H1 (cell line): ENCODE measurements around the gene SIDT1. TPM values are rescaled to one million over a fixed set of nuclear protein-coding genes. Genes with fewer than 3 reads are reported as not detected.

Source experiments
- CTCF ChIA-PET: fragments of 300-600 bp; sonication (Branson Sonifier 250); formaldehyde crosslinking; loops from one replicate; lab custom pipeline; 2021; ENCODE audit not compliant: partially characterized antibody; lab: Charles Lee
- POLR2A ChIA-PET: fragments of 300-600 bp; sonication (Branson Sonifier 250); formaldehyde crosslinking; loops from one replicate; lab custom pipeline; 2021; ENCODE audit warnings: inconsistent platforms; ENCODE audit not compliant: partially characterized antibody; lab: Charles Lee
- DNase-seq, 2 experiments: peaks; one replicate each; pipeline versions ENCODE4 v3.0.0 to v3.0.0-alpha.2; 2010 to 2022; ENCODE audit warnings: low spot score in 2 of 2, low read depth in 1 of 2, mixed read lengths in 1 of 2
- FAIRE-seq: peaks from 2 replicates; lab custom pipeline; 2011; peaks lifted over from hg19 to GRCh38; lab: Jason Lieb, UNC
- H2AFZ ChIP-seq: 2 replicates; pipeline ENCODE4 v1.8.1; 2012; ENCODE audit warnings: low read length, inconsistent platforms
- H2AK5ac ChIP-seq: 2 replicates; pipeline ENCODE4 v1.6.1; 2013; ENCODE audit warnings: low read depth, low read length
- H2BK120ac ChIP-seq: replicated peaks from 2 replicates; pipeline ENCODE3; 2013; ENCODE audit warnings: low read depth, low read length, inconsistent platforms
- H2BK12ac ChIP-seq: 2 replicates; pipeline ENCODE4 v1.6.1; 2013; ENCODE audit warnings: low read depth, low read length
- H2BK15ac ChIP-seq: 2 replicates; pipeline ENCODE4 v1.6.1; 2013; ENCODE audit warnings: low read length
- H2BK20ac ChIP-seq: 2 replicates; pipeline ENCODE4 v1.6.1; 2013; ENCODE audit warnings: low read length
- H2BK5ac ChIP-seq: 2 replicates; pipeline ENCODE4 v1.6.1; 2013; ENCODE audit warnings: low read depth, low read length
- H3K14ac ChIP-seq: 2 replicates; pipeline ENCODE4 v1.6.1; 2013; ENCODE audit warnings: inconsistent platforms; ENCODE audit not compliant: insufficient read length
- H3K18ac ChIP-seq: 2 replicates; pipeline ENCODE4 v1.6.1; 2013; ENCODE audit warnings: low read length; ENCODE audit errors: extremely low read depth
- H3K23ac ChIP-seq: 2 replicates; pipeline ENCODE4 v1.6.1; 2013; ENCODE audit warnings: inconsistent platforms; ENCODE audit not compliant: insufficient read length
- H3K23me2 ChIP-seq: 2 replicates; pipeline ENCODE4 v1.6.1; 2013; ENCODE audit warnings: low read depth, low read length
- H3K27ac ChIP-seq: 2 replicates; pipeline ENCODE4 v1.6.1; 2011; ENCODE audit warnings: low read depth, low read length, inconsistent platforms
- H3K27me3 ChIP-seq, 4 experiments: replicated peaks in 1 of 4; 1 replicate in 1 of 4; 2 replicates in 3 of 4; pipeline versions ENCODE4 v1.6.1 to v1.8.1; 2011 to 2013; ENCODE audit warnings: low read length in 3 of 4, mild to moderate bottlenecking in 3 of 4, inconsistent platforms in 2 of 4, mixed read lengths in 2 of 4, moderate library complexity in 1 of 4; ENCODE audit not compliant: control insufficient read depth in 3 of 4, insufficient read depth in 3 of 4; ENCODE audit errors: extremely low read depth in 1 of 4
- H3K36me3 ChIP-seq, 4 experiments: 2 replicates each; pipeline versions ENCODE4 v1.6.1 to v1.8.1; 2011 to 2013; ENCODE audit warnings: mild to moderate bottlenecking in 4 of 4, low read length in 3 of 4, moderate library complexity in 2 of 4, control low read depth in 1 of 4, inconsistent platforms in 1 of 4; ENCODE audit not compliant: insufficient read depth in 4 of 4, control insufficient read depth in 2 of 4
- H3K4ac ChIP-seq: replicated peaks from 2 replicates; pipeline ENCODE3; 2013; ENCODE audit warnings: low read length, low read depth, mixed read lengths, inconsistent platforms; ENCODE audit not compliant: insufficient read length
- H3K4me1 ChIP-seq, 4 experiments: replicated peaks in 1 of 4; 1 replicate in 1 of 4; 2 replicates in 3 of 4; pipeline versions ENCODE4 v1.6.1 to v1.8.1; 2011 to 2013; ENCODE audit warnings: low read length in 3 of 4, inconsistent platforms in 2 of 4, mixed read lengths in 1 of 4; ENCODE audit not compliant: insufficient read depth in 4 of 4, control insufficient read depth in 3 of 4
- H3K4me2 ChIP-seq, 2 experiments: 2 replicates each; pipeline versions ENCODE4 v1.6.1 to v1.8.1; 2011 to 2013; ENCODE audit warnings: low read depth in 2 of 2, low read length in 2 of 2, control low read depth in 1 of 2, inconsistent platforms in 1 of 2, mild to moderate bottlenecking in 1 of 2; ENCODE audit not compliant: insufficient read depth in 1 of 2
- H3K4me3 ChIP-seq, 4 experiments: fragments of 200-600, 300-600 bp in 1 of 4; sonication (generic), shearing (Covaris generic), sonication (Bioruptor Twin) in 1 of 4; 2 replicates each; pipeline versions ENCODE4 v1.5.1 to v1.8.1; 2011 to 2016; ENCODE audit warnings: low read length in 4 of 4, low read depth in 3 of 4, control low read depth in 2 of 4, inconsistent platforms in 2 of 4, mild to moderate bottlenecking in 2 of 4, mixed read lengths in 1 of 4, moderate library complexity in 1 of 4; ENCODE audit not compliant: insufficient read depth in 2 of 4; ENCODE audit errors: extremely low read depth in 1 of 4
- H3K56ac ChIP-seq: replicated peaks from 2 replicates; pipeline ENCODE3; 2013; ENCODE audit warnings: low read depth, mild to moderate bottlenecking, mixed read lengths, low read length, inconsistent platforms; ENCODE audit not compliant: insufficient read length
- H3K79me1 ChIP-seq: 2 replicates; pipeline ENCODE4 v1.6.1; 2013; ENCODE audit warnings: low read depth, low read length, control low read depth
- H3K79me2 ChIP-seq, 2 experiments: 2 replicates each; pipeline versions ENCODE4 v1.6.1 to v1.8.1; 2012 to 2013; ENCODE audit warnings: low read length in 2 of 2, mild to moderate bottlenecking in 2 of 2, inconsistent platforms in 1 of 2; ENCODE audit not compliant: insufficient read depth in 2 of 2, control insufficient read depth in 1 of 2
- H3K9ac ChIP-seq, 4 experiments: replicated peaks in 1 of 4; 1 replicate in 1 of 4; 2 replicates in 3 of 4; pipeline versions ENCODE4 v1.6.1 to v1.8.1; 2011 to 2013; ENCODE audit warnings: low read depth in 3 of 4, low read length in 3 of 4, control low read depth in 2 of 4, mild to moderate bottlenecking in 2 of 4, moderate library complexity in 2 of 4, inconsistent platforms in 1 of 4; ENCODE audit errors: extremely low read depth in 1 of 4
- H3K9me3 ChIP-seq, 2 experiments: 2 replicates each; pipeline versions ENCODE4 v1.6.1 to v1.8.1; 2012 to 2013; ENCODE audit warnings: mild to moderate bottlenecking in 2 of 2, moderate library complexity in 2 of 2, control low read depth in 1 of 2, inconsistent platforms in 1 of 2, low read depth in 1 of 2, low read length in 1 of 2, mixed read lengths in 1 of 2; ENCODE audit not compliant: insufficient read depth in 2 of 2
- H4K20me1 ChIP-seq, 2 experiments: replicated peaks in 1 of 2; 2 replicates each; pipeline versions ENCODE3 to v1.8.1; 2011 to 2013; ENCODE audit warnings: inconsistent platforms in 2 of 2, low read length in 2 of 2, mild to moderate bottlenecking in 1 of 2; ENCODE audit not compliant: insufficient read depth in 2 of 2, control insufficient read depth in 1 of 2
- H4K5ac ChIP-seq: 2 replicates; pipeline ENCODE4 v1.6.1; 2013; ENCODE audit warnings: low read length, low read depth, mixed read lengths, inconsistent platforms; ENCODE audit not compliant: insufficient read length
- H4K8ac ChIP-seq: 2 replicates; pipeline ENCODE4 v1.8.0; 2013; ENCODE audit warnings: mild to moderate bottlenecking, moderate library complexity, low read length, inconsistent platforms; ENCODE audit not compliant: insufficient read depth; ENCODE audit errors: extremely low read depth
- H4K91ac ChIP-seq: replicated peaks from 2 replicates; pipeline ENCODE3; 2013; ENCODE audit warnings: low read length, mixed read lengths, inconsistent platforms; ENCODE audit not compliant: insufficient read length
- USF2 ChIP-seq: IDR thresholded peaks from 2 replicates; pipeline ENCODE4 v1.6.1; 2011; ENCODE audit warnings: low read length, improper control_type of control experiment
- ZNF274 ChIP-seq: IDR thresholded peaks from 2 replicates; pipeline ENCODE4 v1.7.0; 2012; ENCODE audit warnings: low read length, borderline replicate concordance; ENCODE audit errors: extremely low read depth
- WGBS, 2 experiments: shearing (Covaris generic) in 1 of 2; methylation state at CpG; one replicate each; pipeline versions ENCODE4 v1.1.6 to v1.1.7; 2013 to 2015; ENCODE audit warnings: low lambda C conversion rate in 2 of 2, mixed read lengths in 2 of 2, inconsistent platforms in 1 of 2, low coverage in 1 of 2, missing lambda C conversion rate in 1 of 2; ENCODE audit not compliant: insufficient replicate concordance in 2 of 2, insufficient coverage in 1 of 2, insufficient read length in 1 of 2; ENCODE audit errors: extremely low coverage in 1 of 2, missing lambda C conversion rate in 1 of 2; 5-methylcytosine and 5-hydroxymethylcytosine counted together
- polyA plus RNA-seq, 7 experiments: library from polyadenylated mRNA; depleted of rRNA in 3 of 7; stranded (reverse) in 5 of 7; unstranded in 2 of 7; fragments of >200 nt in 5 of 7; fragments of 200-250 nt in 2 of 7; gene quantifications; 1 replicate in 5 of 7; 2 replicates in 1 of 7; 4 replicates in 1 of 7; pipeline versions ENCODE4 v1.2.1 to v1.2.3, GENCODE V29; 2011 to 2013; ENCODE audit warnings: missing spikeins in 2 of 7, mixed read lengths in 2 of 7
- total RNA-seq: library from RNA; stranded (reverse); fragmentation: NEBNext Ultra II Directional; extraction: Animal tissue kit (Norgen Biotek cat#: 25700); gene quantifications from 2 replicates; pipeline ENCODE4 v1.2.1, GENCODE V29; 2021

SIDT1 gene
- total and polyA plus RNA-seq, 2 of the 8 experiments (the other 6 are each of a cell fraction or from before 2014, with no cell fraction given): 0.06 TPM; not detected in 1

- no peak overlapping the region for H4K5ac ChIP-seq
- no peak overlapping the region for H2BK20ac ChIP-seq
- H2AK5ac ChIP-seq: no peak overlapping the region
- no peaks in the 10 kb centered on the region for H3K4me1 ChIP-seq
- FAIRE-seq (no peak), DNase-seq (no peak)
- H3K14ac ChIP-seq: no peak overlapping the region
- no peaks in the 10 kb centered on the region for H3K79me1 ChIP-seq
- no peak overlapping the region for H2BK12ac ChIP-seq
- no peaks in the 10 kb centered on the region for H3K27me3 ChIP-seq
- H3K36me3 ChIP-seq: no peaks in the 10 kb centered on the region
- H3K23me2 ChIP-seq: no peaks in the 10 kb centered on the region; the same call in 1 of the 2 replicates
- no peak overlapping the region for H3K23ac ChIP-seq
- H4K20me1 ChIP-seq: no peaks in the 10 kb centered on the region
- ChIA-PET POLR2A (no interaction called here), CTCF (interaction anchor here (0.5 to 4.4 kb wide), 5 partner anchors 15 to 420 kb away, joined by 3 to 32 read pairs (median 4); no protein-coding TSS in a partner anchor)
- no peak overlapping the region for H3K4ac ChIP-seq
- no peak overlapping the region for H2BK5ac ChIP-seq
- no peak overlapping the region for H3K56ac ChIP-seq
- no peaks in the 10 kb centered on the region for H3K79me2 ChIP-seq
- peak overlapping the region in 1 of 4 experiments; percentile 22; a peak in 1 of 8 replicates for H3K4me3 ChIP-seq
- peak overlapping the region; percentile 12 to 56; a peak in 3 of 4 replicates for H3K4me2 ChIP-seq
- H2AFZ ChIP-seq: peak overlapping the region; percentile 34; the same call in 1 of the 2 replicates
- H3K9ac ChIP-seq: no peak overlapping the region
- no peak overlapping the region for H4K91ac ChIP-seq
- no peak overlapping the region for H3K27ac ChIP-seq
- H3K18ac ChIP-seq: no peak overlapping the region
- 91% methylated on average over 7 of the region's 7 CpGs; no CpG with 5 or more reads in 1 of the 2 experiments for WGBS, 2 experiments
- no peak overlapping the region for H2BK15ac ChIP-seq
- H4K8ac ChIP-seq: no peak overlapping the region
- no peaks in the 10 kb centered on the region for H3K9me3 ChIP-seq
- no peak overlapping the region for H2BK120ac ChIP-seq
- TF ChIP-seq USF2: no peak
- TF ChIP-seq ZNF274: no peak
Measured at GRCh38 chr3:113623811-113624210, 91.5 kb downstream of the SIDT1 start.
